Type B pancreatic cell (in vitro differentiated cells): ENCODE data around the gene GATD1. TPM values are rescaled to one million over a fixed set of nuclear protein-coding genes. Genes with fewer than 3 reads are reported as not detected.

ENCODE experiments used
- DNase-seq: peaks from one replicate; pipeline ENCODE4 v3.0.0; 2021; ENCODE audit warnings: mixed read lengths; ENCODE audit not compliant: unreplicated experiment; ENCODE audit errors: extremely low spot score
- H3K27ac Mint-ChIP-seq: 2 replicates; pipeline ENCODE4 v1.8.0; 2021; ENCODE audit warnings: mild to moderate bottlenecking, mixed read lengths
- H3K27me3 Mint-ChIP-seq: 2 replicates; pipeline ENCODE4 v1.8.0; 2021; ENCODE audit warnings: mixed read lengths
- H3K36me3 Mint-ChIP-seq: 2 replicates; pipeline ENCODE4 v1.8.0; 2021; ENCODE audit warnings: mixed read lengths
- H3K4me1 Mint-ChIP-seq: one replicate; pipeline ENCODE4 v1.8.0; 2021; ENCODE audit warnings: mixed read lengths; ENCODE audit not compliant: unreplicated experiment
- H3K4me3 Mint-ChIP-seq: 2 replicates; pipeline ENCODE4 v1.8.0; 2021; ENCODE audit warnings: mild to moderate bottlenecking, mixed read lengths
- H3K9me3 Mint-ChIP-seq: 2 replicates; pipeline ENCODE4 v1.8.0; 2021; ENCODE audit warnings: mixed read lengths
- CTCF ChIP-seq: fragments of 200-600 bp; sonication (generic); conservative IDR thresholded peaks from 2 replicates; pipeline ENCODE4 v1.5.0; 2021; ENCODE audit warnings: antibody characterized with exemption, mild to moderate bottlenecking
- total RNA-seq: library from RNA; stranded (reverse); gene quantifications from 2 replicates; pipeline ENCODE4 v1.2.1, GENCODE V29; 2021; ENCODE audit warnings: low replicate concordance

GATD1 gene
- total RNA-seq, 1 donor from 2014 or later = 80.1 TPM

- Mint-ChIP-seq H3K4me1 (no peaks in the 10 kb centered on the region), H3K27ac (no peak overlapping the region), H3K27me3 (no peaks in the 10 kb centered on the region), H3K9me3 (no peaks in the 10 kb centered on the region), H3K36me3 (no peaks in the 10 kb centered on the region), H3K4me3 (peak overlapping the region; percentile 87)
- no peak for TF ChIP-seq CTCF
- DNase-seq = no peak
These were observed 42.8 kb upstream of the GATD1 start for GRCh38 chr11:819943-820649.

- Mint-ChIP-seq H3K4me3 (peak overlapping the region; percentile 66), H3K27ac (no peak overlapping the region), H3K36me3 (no peaks in the 10 kb centered on the region), H3K4me1 (no peaks in the 10 kb centered on the region), H3K9me3 (no peaks in the 10 kb centered on the region), H3K27me3 (no peaks in the 10 kb centered on the region)
- TF ChIP-seq CTCF = peak; percentile 41
- peak; percentile 90 for DNase-seq
These were observed 42.0 kb upstream of the GATD1 start for GRCh38 chr11:819129-819931.

- no peak for TF ChIP-seq CTCF
- no peaks in the 10 kb centered on the region for H3K36me3 Mint-ChIP-seq
- no peaks in the 10 kb centered on the region for H3K9me3 Mint-ChIP-seq
- H3K27me3 Mint-ChIP-seq = no peaks in the 10 kb centered on the region
- H3K4me1 Mint-ChIP-seq = no peaks in the 10 kb centered on the region
- DNase-seq = no peak
- no peak within 1 kb of the TSS for H3K27ac Mint-ChIP-seq
- H3K4me3 Mint-ChIP-seq = peak within 1 kb of the TSS; percentile 79
These were observed 41.3 kb upstream of the GATD1 start, which contains the start of gene PNPLA2 for GRCh38 chr11:818396-819128. Gene PNPLA2 (plus strand): TSS chr11:818914. CDS start chr11:819719, 805 bp downstream.

GRCh38 chr11:816433-816779 is 39.1 kb upstream of the GATD1 start:
- Mint-ChIP-seq H3K4me3 (no peak overlapping the region), H3K27ac (peak overlapping the region; percentile 23), H3K9me3 (no peaks in the 10 kb centered on the region), H3K36me3 (no peaks in the 10 kb centered on the region), H3K4me1 (peaks cover 3% of the 10 kb centered on the region), H3K27me3 (no peaks in the 10 kb centered on the region)
- no peak for DNase-seq
- TF ChIP-seq CTCF = no peak

- Mint-ChIP-seq H3K9me3 (no peaks in the 10 kb centered on the region), H3K27ac (peak overlapping the region; percentile 23), H3K36me3 (no peaks in the 10 kb centered on the region), H3K4me3 (no peak overlapping the region), H3K27me3 (no peaks in the 10 kb centered on the region), H3K4me1 (peaks cover 8% of the 10 kb centered on the region)
- no peak for DNase-seq
- TF ChIP-seq CTCF = no peak
These were observed 38.6 kb upstream of the GATD1 start for GRCh38 chr11:815675-816432.
